ENCODE results near the gene EHMT1.
A peak's percentile ranks its signal among the peaks of the same experiment; 100 is the strongest.

The EHMT1 gene

DNA sequence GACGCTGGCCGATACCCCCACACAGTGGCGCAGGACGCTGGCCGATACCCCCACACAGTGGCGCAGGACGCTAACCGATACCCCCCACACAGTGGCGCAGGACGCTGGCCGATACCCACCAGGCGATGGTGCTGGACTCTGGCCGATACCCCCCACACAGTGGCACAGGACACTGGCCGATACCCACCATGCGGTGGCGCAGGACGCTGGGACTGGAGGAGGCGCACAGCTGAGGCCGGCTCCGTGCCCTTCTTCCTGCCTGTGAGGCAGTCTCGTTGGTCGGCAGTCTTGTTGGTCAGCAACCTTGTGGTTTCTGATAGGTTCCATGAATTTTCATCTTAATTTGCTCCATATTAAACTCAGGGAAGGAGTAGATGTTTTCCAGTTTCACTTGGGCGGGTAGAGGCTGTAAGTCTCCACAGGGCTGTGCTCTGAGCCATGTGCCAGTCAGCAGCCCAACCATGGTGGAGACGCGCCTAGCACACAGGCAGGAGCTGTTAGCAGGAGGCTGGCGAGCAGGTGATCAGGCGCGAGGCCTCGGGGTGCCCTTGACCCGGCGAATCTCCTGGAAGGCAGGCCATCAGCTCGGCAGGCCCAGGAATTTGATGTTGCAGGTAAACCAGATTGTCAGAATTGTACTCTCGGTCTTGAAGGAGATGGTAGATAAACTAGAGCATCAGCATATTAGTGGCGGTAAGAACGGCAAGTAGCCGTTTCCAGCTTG lies 75.6 kb downstream of the EHMT1 start:
- TF ChIP-seq EZH2 (IDR thresholded peaks at IDR 0.05; ENCODE audit: borderline replicate concordance, low read length) = no peak
- Histone ChIP-seq H3K4me3 (ENCODE audit: low read depth, low read length, poor library complexity, severe bottlenecking) (peak overlapping the region; percentile 7), H3K9me2 (ENCODE audit: low read depth, low read length) (no peaks in the 10 kb centered on the region), H3K4me1 (ENCODE audit: insufficient read depth, low read length, severe bottlenecking) (peaks cover 45% of the 10 kb centered on the region), H2AFZ (ENCODE audit: low read length) (no peak overlapping the region), H3K27ac (ENCODE audit: low read depth, low read length, poor library complexity, severe bottlenecking) (peak overlapping the region; percentile 82), H3F3A (ENCODE audit: insufficient read depth, low read length) (no peaks in the 10 kb centered on the region), H3K36me3 (ENCODE audit: insufficient read depth, low read length) (peaks cover 13% of the 10 kb centered on the region), H3K9ac (ENCODE audit: low read length) (peak overlapping the region; percentile 43; the same call in 1 of the 2 replicates), H3K4me2 (ENCODE audit: low read length) (peak overlapping the region; percentile 44), H3K79me2 (ENCODE audit: insufficient read depth, low read length) (peaks cover 69% of the 10 kb centered on the region), H3K27me3 (ENCODE audit: insufficient read depth, low read length) (no peaks in the 10 kb centered on the region), H4K20me1 (ENCODE audit: insufficient read depth, low read length) (no peaks in the 10 kb centered on the region), H3K9me3 (ENCODE audit: low read length) (no peaks in the 10 kb centered on the region)

GRCh38 chr9:137694962-137695875 lies 76.4 kb downstream of the EHMT1 start:
- Histone ChIP-seq H3K27ac (ENCODE audit: low read depth, low read length, poor library complexity, severe bottlenecking) (peak overlapping the region; percentile 82), H3K79me2 (ENCODE audit: insufficient read depth, low read length) (peaks cover 67% of the 10 kb centered on the region), H3K9me3 (ENCODE audit: low read length) (peaks cover 5% of the 10 kb centered on the region), H3F3A (ENCODE audit: insufficient read depth, low read length) (no peaks in the 10 kb centered on the region), H3K27me3 (ENCODE audit: insufficient read depth, low read length) (no peaks in the 10 kb centered on the region), H3K36me3 (ENCODE audit: insufficient read depth, low read length) (peaks cover 20% of the 10 kb centered on the region), H2AFZ (ENCODE audit: low read length) (no peak overlapping the region), H3K4me2 (ENCODE audit: low read length) (peak overlapping the region; percentile 44), H3K9me2 (ENCODE audit: low read depth, low read length) (no peaks in the 10 kb centered on the region), H4K20me1 (ENCODE audit: insufficient read depth, low read length) (no peaks in the 10 kb centered on the region), H3K4me3 (ENCODE audit: low read depth, low read length, poor library complexity, severe bottlenecking) (peak overlapping the region; percentile 7), H3K9ac (ENCODE audit: low read length) (peak overlapping the region; percentile 43; the same call in 1 of the 2 replicates), H3K4me1 (ENCODE audit: insufficient read depth, low read length, severe bottlenecking) (peaks cover 45% of the 10 kb centered on the region)
- no peak for TF ChIP-seq EZH2 (IDR thresholded peaks at IDR 0.05; ENCODE audit: borderline replicate concordance, low read length)
- TF ChIP-seq CTCF (IDR thresholded peaks at IDR 0.05; ENCODE audit: low read length) = peak; percentile 89

DNA sequence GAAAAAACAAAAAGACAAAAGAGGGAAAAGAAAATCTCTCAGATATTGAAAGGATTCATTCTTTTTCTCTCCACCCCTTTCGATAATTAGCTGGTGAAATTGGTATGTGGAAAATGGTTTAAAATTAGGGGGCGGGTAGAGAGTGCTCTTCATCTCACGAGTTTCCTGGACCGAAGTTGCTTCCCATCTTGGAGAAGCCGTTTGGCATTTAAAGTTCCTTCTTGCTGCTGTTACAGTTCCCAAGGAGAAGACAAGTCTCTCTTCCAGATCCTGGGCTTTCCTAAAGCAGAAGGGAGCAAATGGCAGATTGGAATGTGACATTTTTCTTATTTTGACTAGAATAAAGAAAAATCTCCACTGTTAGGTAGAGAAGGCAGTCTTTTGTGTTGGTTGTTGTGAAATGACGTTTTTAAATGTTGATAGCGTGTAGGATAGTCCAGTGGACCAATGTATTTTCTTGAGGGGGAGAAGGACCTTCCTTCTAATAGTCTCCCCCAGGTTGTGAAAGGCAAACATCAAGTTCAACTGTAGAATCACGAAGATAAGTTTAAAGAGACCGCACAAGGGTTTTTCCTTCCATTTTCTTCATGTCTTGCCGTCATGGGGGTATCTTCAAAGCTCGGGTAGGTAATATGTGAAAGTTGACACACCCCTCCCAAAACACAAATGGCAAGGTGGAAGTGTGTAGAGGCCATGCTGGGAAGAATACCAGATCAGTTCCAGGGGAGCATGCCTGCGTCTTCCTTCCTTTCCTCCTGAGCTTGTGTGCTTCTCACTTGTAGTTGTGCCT lies 77.5 kb downstream of the EHMT1 start:
- TF ChIP-seq CTCF (IDR thresholded peaks at IDR 0.05; ENCODE audit: low read length) (no peak), EZH2 (IDR thresholded peaks at IDR 0.05; ENCODE audit: borderline replicate concordance, low read length) (no peak)
- H3K9me3 ChIP-seq (ENCODE audit: low read length) = peaks cover 5% of the 10 kb centered on the region
- H2AFZ ChIP-seq (ENCODE audit: low read length) = no peak overlapping the region
- H3K4me1 ChIP-seq (ENCODE audit: insufficient read depth, low read length, severe bottlenecking) = peaks cover 36% of the 10 kb centered on the region
- no peak overlapping the region for H3K27ac ChIP-seq (ENCODE audit: low read depth, low read length, poor library complexity, severe bottlenecking)
- H3K9me2 ChIP-seq (ENCODE audit: low read depth, low read length) = no peaks in the 10 kb centered on the region
- peaks cover 29% of the 10 kb centered on the region for H3K36me3 ChIP-seq (ENCODE audit: insufficient read depth, low read length)
- H3K79me2 ChIP-seq (ENCODE audit: insufficient read depth, low read length) = peaks cover 63% of the 10 kb centered on the region
- H3K4me3 ChIP-seq (ENCODE audit: low read depth, low read length, poor library complexity, severe bottlenecking) = no peak overlapping the region
- no peak overlapping the region for H3K9ac ChIP-seq (ENCODE audit: low read length)
- no peak overlapping the region for H3K4me2 ChIP-seq (ENCODE audit: low read length)
- H3F3A ChIP-seq (ENCODE audit: insufficient read depth, low read length) = no peaks in the 10 kb centered on the region
- no peaks in the 10 kb centered on the region for H4K20me1 ChIP-seq (ENCODE audit: insufficient read depth, low read length)
- no peaks in the 10 kb centered on the region for H3K27me3 ChIP-seq (ENCODE audit: insufficient read depth, low read length)

Measured in OCI-LY1 (cell line).